Measurements from ENCODE around the gene VASP. TPM values are rescaled to one million over a fixed set of nuclear protein-coding genes. Genes with fewer than 3 reads are reported as not detected.

VASP gene
- total RNA-seq, 1 donor from 2014 or later = 66.2 TPM

- no peak for DNase-seq (ENCODE audit: low spot score)
Observed at GRCh38 chr19:45514376-45515051, 7.2 kb downstream of the VASP start.

DNA sequence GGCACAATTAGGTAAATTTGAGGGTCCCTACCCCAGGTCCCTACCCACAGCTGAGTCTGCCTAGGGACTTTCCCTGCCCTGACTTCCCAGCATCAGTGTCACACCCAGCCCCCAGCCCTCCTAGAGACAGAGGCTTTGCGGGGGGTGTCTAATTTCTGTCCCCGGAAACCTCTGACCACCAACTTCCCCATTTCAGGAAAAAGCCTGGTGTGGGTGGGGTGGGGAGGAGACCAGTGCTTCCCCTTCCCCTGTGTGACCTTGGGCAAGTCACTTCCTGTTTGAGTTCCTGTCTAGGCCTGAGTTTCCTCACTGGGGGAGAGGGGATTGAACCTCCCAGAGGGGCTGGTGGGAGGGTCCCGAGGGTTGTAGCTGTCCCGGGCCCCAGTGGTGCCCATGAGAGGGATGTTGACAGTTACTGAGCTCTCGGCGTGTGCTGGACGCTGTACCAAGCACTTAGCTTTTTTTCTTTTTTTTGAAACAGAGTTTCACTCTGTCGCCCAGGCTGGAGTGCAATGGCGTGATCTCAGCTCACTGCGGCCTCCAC, 7.9 kb downstream of the VASP start:
- no peak for DNase-seq (ENCODE audit: low spot score)

GRCh38 chr19:45515807-45516401, 8.6 kb downstream of the VASP start:
- DNase-seq (ENCODE audit: low spot score) = no peak

GRCh38 chr19:45517238-45517637, 10.0 kb downstream of the VASP start:
- DNase-seq (ENCODE audit: low spot score) = no peak

DNA sequence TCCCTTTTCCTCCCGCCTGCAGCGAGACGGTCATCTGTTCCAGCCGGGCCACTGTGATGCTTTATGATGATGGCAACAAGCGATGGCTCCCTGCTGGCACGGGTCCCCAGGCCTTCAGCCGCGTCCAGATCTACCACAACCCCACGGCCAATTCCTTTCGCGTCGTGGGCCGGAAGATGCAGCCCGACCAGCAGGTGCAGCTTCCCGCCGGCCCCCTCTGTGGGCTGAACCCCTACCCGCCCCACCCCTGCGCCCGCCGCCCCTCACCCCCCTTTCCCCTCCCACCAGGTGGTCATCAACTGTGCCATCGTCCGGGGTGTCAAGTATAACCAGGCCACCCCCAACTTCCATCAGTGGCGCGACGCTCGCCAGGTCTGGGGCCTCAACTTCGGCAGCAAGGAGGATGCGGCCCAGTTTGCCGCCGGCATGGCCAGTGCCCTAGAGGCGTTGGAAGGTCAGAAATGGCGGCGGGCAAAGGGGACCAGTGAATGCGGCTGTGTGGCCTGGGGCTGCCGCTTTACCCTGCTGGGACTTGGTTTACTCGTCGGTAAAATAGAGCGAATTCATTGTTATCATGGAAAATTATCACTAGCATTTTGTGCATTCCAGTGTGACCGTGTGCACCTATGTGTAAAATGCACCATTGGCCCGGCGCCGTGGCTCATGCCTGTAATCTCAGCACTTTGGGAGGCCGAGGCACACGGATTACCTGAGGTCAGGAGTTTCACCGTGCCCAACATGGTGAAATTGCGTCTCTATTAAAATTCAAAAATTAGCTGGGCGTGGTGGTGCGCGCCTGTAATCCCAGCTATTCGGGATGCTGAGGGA, 10.6 kb downstream of the VASP start:
- DNase-seq (ENCODE audit: low spot score) = no peak

DNA sequence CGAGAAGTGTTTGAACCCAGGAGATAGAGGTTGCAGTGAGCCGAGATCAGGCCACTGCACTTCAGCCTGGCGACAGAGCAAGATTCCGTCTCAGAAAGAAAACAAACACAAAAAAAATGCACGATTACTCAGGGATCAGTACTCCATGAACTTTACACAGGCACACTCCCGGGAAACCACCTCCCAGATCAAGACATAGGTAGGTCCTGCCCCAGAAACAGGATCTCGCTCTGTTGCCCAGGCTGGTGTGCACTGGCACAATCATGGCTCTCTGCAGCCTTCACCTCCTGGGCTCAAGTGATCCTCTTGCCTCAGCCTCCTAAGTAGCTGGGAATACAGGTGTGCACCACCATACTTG, 11.2 kb downstream of the VASP start:
- no peak for DNase-seq (ENCODE audit: low spot score)

DNA sequence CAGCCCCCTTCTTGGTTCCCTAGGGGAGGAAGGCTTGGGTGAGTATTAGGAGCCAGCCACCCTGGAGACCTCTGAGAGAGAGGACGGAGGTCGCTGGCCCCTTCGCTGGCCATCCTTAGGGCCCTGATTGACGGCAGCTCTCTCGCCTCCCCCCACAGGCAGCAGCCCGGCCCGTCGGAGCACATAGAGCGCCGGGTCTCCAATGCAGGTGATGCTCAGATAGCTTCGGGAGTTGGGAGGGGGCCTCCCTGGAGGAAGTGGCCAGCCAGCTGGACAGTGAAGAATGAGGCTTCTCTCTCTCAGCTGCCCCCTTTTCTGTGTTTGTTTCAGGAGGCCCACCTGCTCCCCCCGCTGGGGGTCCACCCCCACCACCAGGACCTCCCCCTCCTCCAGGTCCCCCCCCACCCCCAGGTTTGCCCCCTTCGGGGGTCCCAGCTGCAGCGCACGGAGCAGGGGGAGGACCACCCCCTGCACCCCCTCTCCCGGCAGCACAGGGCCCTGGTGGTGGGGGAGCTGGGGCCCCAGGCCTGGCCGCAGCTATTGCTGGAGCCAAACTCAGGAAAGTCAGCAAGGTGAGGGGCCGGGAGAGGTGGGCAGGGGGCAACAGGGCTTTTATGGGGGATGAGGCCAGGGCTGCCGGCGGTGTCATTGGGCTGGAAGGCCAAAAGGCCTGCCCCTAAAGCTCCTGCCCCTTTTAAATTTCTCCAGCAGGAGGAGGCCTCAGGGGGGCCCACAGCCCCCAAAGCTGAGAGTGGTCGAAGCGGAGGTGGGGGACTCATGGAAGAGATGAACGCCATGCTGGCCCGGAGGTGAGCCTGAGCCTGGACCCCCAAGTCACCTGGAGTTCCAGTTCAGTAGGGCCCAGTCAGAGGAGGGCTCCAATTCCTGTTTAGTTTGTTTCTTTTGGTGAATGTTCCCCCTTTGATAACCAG, 15.0 kb downstream of the VASP start:
- DNase-seq (ENCODE audit: low spot score) = no peak

DNA sequence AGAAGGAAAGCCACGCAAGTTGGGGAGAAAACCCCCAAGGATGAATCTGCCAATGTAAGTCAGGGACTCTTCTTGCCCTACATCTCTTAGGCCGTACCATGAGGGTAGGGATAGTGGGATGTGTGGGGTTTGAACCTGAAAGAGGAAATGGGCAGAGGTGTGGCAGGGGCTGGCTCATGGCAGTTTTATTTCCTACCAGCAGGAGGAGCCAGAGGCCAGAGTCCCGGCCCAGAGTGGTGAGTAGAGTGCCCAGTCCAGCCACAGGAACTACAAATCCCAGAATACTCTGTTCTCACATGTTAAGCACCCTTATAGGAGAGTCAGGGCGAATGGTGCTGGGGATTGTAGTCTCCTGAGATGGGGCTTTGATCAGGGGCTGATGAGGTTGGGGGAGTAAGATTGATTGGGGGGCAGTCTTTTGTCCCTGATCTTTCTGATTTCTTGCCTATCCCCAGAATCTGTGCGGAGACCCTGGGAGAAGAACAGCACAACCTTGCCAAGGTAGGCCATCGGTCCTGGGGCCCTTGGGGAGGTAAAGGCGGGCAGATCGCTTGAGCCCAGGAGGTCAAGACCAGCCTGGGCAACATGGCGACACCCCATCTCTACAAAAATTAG, 16.5 kb downstream of the VASP start:
- peak; percentile 92 for DNase-seq (ENCODE audit: low spot score)

DNA sequence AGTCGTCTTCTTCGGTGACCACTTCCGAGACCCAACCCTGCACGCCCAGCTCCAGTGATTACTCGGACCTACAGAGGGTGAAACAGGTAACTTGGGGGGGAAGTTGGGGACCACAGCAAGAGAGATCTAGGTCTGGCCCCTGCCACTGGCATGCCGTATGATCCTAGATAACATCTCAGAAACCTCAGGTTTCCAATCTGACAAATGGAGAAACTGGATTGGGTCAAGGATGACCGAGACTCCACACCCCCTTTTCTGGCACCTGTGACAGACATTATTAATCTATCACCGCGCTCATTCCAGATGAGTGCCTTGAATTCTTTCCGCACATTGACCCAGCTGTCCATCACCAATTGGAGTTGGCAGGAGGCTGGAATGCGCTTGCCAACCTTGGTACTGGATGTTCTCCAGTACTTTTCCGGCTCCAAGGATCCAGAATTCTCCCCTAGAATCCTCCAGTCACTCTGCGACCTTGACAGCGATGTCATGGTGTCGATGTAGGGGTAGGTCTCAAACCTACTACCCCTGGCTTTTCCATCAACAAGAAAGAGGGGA, 17.4 kb downstream of the VASP start:
- DNase-seq (ENCODE audit: low spot score) = no peak

DNA sequence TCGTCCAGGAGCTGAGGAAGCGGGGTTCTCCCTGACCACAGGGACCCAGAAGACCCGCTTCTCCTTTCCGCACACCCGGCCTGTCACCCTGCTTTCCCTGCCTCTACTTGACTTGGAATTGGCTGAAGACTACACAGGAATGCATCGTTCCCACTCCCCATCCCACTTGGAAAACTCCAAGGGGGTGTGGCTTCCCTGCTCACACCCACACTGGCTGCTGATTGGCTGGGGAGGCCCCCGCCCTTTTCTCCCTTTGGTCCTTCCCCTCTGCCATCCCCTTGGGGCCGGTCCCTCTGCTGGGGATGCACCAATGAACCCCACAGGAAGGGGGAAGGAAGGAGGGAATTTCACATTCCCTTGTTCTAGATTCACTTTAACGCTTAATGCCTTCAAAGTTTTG, 18.9 kb downstream of the VASP start:
- peak; percentile 55 for DNase-seq (ENCODE audit: low spot score)

GRCh38 chr19:45526971-45527370, 19.7 kb downstream of the VASP start:
- DNase-seq (ENCODE audit: low spot score) = no peak

- DNase-seq (ENCODE audit: low spot score) = no peak
Observed at GRCh38 chr19:45527731-45528130, 20.5 kb downstream of the VASP start.

- no peak for DNase-seq (ENCODE audit: low spot score)
Observed at GRCh38 chr19:45528149-45528743, 21.0 kb downstream of the VASP start.

- DNase-seq (ENCODE audit: low spot score) = peak; percentile 44
Observed at GRCh38 chr19:45528744-45529419, 21.6 kb downstream of the VASP start.

DNA sequence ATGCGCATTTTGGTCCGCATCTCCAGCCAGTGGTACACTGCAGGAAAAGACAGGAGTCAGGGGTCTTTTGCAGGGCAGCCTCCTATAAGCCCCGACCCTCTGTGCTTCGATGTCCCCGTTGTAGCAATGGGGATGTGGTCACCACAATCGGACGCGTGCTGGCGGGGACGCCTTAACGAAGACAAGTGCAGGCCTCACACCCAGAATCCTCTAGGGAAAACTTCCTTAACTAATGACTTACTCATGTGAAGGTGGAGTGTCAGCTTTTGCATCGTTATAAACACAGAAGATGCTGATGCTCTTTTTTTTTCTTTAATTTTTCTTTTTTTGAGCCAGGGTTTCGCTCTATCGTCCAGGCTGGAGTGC, 22.1 kb downstream of the VASP start:
- DNase-seq (ENCODE audit: low spot score) = no peak

DNA sequence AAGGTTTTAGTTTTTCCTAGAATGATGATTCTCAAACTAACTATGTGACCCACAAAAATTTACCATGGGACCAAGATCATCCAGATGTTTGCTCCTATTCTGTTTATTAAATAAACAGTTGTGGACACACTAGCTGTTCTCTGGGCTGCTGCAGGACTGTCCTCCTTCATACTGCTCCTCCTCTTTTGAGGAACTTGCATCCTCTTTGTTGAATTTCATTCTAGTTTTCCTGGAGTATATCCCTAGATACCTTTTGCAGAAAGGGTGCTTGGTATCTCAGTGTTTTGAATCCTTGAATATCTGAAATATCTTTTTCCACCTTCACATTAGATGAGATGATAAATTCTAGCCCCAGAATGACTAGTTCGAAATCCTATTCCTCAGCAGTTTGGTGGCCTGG, 24.1 kb downstream of the VASP start:
- DNase-seq (ENCODE audit: low spot score) = no peak

DNA sequence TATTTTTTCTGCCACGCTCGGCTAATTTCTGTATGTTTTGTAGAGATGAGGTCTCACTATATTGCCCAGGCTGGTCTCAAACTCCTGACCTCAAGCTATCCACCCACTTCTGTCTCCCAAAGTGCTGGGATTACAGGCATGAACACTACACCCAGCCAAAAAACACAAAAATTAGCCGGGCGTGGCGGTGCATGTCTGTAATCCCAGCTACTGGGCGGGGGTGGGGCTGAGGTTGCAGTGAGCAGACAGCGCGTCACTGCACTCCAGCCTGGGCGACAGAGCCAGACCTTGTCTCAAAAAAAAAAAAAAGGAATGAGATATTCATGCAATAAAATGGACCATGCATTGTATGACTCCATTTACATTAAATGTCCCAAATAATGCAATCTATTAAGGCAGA, 32.2 kb downstream of the VASP start:
- no peak for DNase-seq (ENCODE audit: low spot score)

DNA sequence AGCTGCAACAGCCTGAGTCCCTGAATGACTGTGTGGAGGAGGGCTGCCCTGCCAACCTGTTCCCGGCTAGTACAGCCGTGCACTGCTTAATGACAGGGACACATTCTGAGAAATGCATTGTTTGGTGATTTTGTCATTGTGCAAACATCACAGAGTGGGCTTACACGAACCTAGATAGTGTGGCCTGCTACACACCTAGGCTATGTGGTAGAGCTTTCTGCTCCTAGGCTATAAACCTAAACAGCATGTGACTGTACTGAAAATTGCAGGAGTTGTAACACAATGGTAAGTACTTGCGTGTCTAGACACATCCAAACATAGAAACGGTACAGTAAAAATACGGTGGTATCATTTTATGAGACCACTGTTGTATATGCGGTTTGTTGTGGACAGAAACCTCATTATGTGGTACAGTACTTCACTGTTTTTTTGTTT, 35.0 kb downstream of the VASP start:
- DNase-seq (ENCODE audit: low spot score) = no peak

GRCh38 chr19:45547211-45547770, 40.0 kb downstream of the VASP start:
- no peak for DNase-seq (ENCODE audit: low spot score)
